ENCODE results near the gene DSCAM. TPM values are rescaled to one million over a fixed set of nuclear protein-coding genes. Genes with fewer than 3 reads are reported as not detected.

Gene DSCAM
- total RNA-seq, 1 experiment from 2014 or later = not detected

- Histone ChIP-seq H3K9ac (ENCODE audit: low read length) (no peak overlapping the region), H3K27ac (ENCODE audit: low read depth, low read length) (no peak overlapping the region), H3K36me3 (ENCODE audit: control insufficient read depth in 1 of 2, insufficient read depth in 2 of 2, low read length in 2 of 2) (no peaks in the 10 kb centered on the region), H3K79me2 (ENCODE audit: insufficient read depth, low read length) (no peaks in the 10 kb centered on the region), H3K4me1 (ENCODE audit: control insufficient read depth in 1 of 2, insufficient read depth in 2 of 2, low read length in 2 of 2) (no peaks in the 10 kb centered on the region), H3K4me2 (ENCODE audit: low read length) (no peak overlapping the region), H3K9me3 (ENCODE audit: control insufficient read depth in 1 of 2, insufficient read depth in 1 of 2, low read depth in 1 of 2, low read length in 2 of 2) (peaks cover 18 to 39% of the 10 kb centered on the region in 2 experiments; a peak in 2 of 4 replicates), H3K27me3 (ENCODE audit: insufficient read depth, low read length) (no peaks in the 10 kb centered on the region), H3K4me3 (replicated peaks in 1 of 2; ENCODE audit: low read depth in 1 of 2, low read length in 2 of 2) (no peak overlapping the region), H2AFZ (ENCODE audit: low read depth, low read length, poor library complexity, severe bottlenecking) (no peak overlapping the region), H4K20me1 (ENCODE audit: insufficient read depth) (no peaks in the 10 kb centered on the region), H3K9me2 (ENCODE audit: insufficient read depth) (no peaks in the 10 kb centered on the region)
- CTCF ChIA-PET = no interaction called here
- RAD21 ChIA-PET (ENCODE audit: low non-redundant PET in 1 of 2, low total read pairs in 2 of 2, uncharacterized antibody in 2 of 2, unreplicated experiment in 2 of 2) = no interaction called here
- POLR2A ChIA-PET = no interaction called here
- intact Hi-C loops (cut with micrococcal nuclease) = no loop called here
- no peak for ATAC-seq
- BruUV-seq (replicated peaks) = no TSS peak
- DNase-seq (ENCODE audit: low read depth, low spot score) = no peak
- TF ChIP-seq REST (IDR thresholded peaks at IDR 0.05; ENCODE audit: low read depth) (no peak), ZFX (IDR thresholded peaks at IDR 0.05) (no peak), EZH2 (IDR thresholded peaks at IDR 0.05) (no peak), POLR2A (IDR thresholded peaks at IDR 0.05; ENCODE audit: borderline replicate concordance, extremely low read depth, insufficient read depth, insufficient read length) (no peak), SIN3A (IDR thresholded peaks at IDR 0.05; ENCODE audit: low read depth) (no peak), CTCF (IDR thresholded peaks at IDR 0.05 in 2 of 3, conservative IDR thresholded peaks at IDR 0.05 in 1 of 3; ENCODE audit: borderline replicate concordance in 1 of 3, insufficient read depth in 1 of 3, low read depth in 2 of 3, low read length in 2 of 3) (no peak), ZNF274 (IDR thresholded peaks at IDR 0.05; ENCODE audit: low read depth, low read length) (no peak), MAX (IDR thresholded peaks at IDR 0.05) (no peak), ELF1 (IDR thresholded peaks at IDR 0.05; ENCODE audit: borderline replicate concordance, low read depth) (no peak)
Measured at GRCh38 chr21:40622531-40622930, 224.4 kb downstream of the DSCAM start.

Data from HCT116 (cell line).